GM19397 (cell line): ENCODE results near the gene MYRF.

ENCODE experiments used
- ATAC-seq: cut with Tn5 transposase; IDR thresholded peaks from one replicate; pipeline ENCODE4 v1.9.1; 2021; ENCODE audit warnings: mild to moderate bottlenecking, moderate library complexity; ENCODE audit not compliant: unreplicated experiment

MYRF gene

DNA sequence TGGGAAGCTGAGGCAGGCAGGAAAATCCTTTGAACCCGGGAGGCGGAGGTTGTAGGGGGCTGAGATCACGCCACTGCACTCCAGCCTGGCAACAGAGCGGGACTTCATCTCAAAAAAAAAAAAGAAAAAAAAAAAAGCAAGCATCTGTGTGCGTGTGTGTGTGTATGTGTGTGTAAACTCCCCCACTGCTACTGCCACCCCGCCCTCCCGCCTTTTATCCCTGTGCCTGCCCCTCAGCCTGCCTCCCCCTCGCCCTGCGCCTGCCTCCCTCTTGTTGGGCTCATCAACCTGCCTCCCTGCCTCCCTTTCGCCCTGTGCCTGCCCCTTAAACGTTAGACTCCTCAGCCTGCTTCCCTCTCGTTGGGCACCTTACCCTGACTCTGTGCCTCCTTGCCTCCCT is 22.0 kb downstream of the MYRF start:
- ATAC-seq, result no peak

- ATAC-seq, result no peak
Measured at GRCh38 chr11:61775106-61775505, 22.7 kb downstream of the MYRF start.

GRCh38 chr11:61775606-61776554 is 23.4 kb downstream of the MYRF start:
- no peak for ATAC-seq

DNA sequence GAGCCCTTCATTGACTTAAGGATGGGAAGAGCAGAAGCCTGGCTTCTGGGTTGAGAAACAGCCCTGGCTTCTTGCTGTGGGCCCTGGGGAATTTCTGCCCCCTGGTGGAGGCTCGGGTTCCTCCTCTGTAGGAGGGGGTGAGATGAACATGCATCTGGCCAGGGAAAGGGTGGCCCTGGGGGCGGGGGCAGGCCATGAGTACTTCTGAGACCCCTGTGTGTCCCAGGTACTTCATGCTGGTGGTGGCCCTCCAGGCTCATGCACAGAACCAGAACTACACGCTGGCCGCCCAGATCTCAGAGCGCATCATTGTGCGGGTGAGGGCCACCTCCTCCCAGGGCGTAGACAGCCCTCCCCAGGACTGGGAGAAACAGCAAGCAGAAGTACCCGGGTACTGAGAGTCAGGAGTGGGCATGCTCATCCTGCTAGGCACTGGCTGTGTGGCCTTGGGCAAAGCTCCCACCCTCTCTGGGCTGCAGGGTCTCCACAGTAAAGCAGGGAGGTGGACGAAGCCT is 24.2 kb downstream of the MYRF start:
- ATAC-seq, result no peak

DNA sequence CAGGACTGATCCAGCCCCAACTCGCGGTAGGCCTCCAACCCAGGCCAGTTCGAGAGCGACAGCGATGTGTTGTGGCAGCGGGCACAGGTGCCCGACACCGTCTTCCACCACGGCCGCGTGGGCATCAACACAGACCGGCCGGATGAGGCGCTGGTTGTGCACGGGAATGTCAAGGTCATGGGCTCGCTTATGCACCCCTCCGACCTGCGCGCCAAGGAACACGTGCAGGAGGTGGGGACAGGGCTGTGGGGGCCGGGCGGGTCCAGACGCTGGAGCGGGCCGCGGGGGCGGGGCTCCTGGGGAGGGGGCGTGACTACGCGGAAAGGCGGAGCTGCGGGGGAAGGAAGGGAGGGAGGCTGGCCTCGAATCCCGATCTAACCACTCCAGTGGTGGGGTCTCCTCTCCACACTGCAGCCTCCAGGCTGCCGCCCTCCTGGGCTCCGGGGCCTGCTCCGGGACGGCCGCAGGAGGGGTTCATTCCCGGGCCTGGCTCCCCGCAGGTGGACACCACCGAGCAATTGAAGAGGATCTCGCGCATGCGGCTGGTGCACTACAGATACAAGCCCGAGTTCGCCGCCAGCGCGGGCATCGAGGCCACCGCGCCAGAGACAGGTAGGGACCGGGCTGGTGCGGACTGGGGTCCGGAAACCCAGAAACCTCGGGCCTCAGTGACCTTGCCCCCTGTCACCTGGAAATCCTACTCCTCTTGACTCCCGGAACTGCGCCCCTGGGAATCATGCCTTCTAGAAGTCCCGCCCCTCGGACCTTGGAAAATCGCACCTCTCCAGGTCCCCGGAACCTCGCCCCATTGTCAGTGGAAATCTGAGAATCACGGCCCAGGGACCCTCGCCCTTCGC is 25.0 kb downstream of the MYRF start:
- no peak for ATAC-seq

DNA sequence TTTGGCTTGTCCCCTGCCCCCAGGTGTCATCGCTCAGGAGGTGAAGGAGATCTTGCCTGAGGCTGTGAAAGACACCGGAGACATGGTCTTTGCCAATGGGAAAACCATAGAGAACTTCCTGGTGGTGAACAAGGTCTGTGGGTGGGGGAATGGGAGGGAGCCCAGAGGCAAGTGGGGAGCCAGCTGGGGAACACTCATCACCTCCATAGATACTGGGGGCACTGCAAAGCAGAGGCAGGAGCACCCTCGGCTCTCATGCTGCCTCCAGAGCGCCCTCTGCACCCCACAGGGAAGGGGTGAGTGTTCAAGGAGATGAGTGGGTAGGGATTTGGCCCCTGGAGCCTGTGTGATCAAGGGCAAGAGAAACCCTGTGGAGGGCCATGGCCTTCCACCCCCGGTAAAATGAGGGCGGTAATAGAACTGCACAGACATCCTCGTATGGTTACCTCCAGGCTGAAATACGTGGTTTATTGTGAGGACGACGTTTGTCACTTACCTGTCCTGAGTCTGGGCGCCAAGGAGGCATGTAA is 26.0 kb downstream of the MYRF start:
- no peak for ATAC-seq

GRCh38 chr11:61778920-61779650 is 26.6 kb downstream of the MYRF start:
- no peak for ATAC-seq

- no peak for ATAC-seq
Measured at GRCh38 chr11:61779666-61780525, 27.5 kb downstream of the MYRF start.

DNA sequence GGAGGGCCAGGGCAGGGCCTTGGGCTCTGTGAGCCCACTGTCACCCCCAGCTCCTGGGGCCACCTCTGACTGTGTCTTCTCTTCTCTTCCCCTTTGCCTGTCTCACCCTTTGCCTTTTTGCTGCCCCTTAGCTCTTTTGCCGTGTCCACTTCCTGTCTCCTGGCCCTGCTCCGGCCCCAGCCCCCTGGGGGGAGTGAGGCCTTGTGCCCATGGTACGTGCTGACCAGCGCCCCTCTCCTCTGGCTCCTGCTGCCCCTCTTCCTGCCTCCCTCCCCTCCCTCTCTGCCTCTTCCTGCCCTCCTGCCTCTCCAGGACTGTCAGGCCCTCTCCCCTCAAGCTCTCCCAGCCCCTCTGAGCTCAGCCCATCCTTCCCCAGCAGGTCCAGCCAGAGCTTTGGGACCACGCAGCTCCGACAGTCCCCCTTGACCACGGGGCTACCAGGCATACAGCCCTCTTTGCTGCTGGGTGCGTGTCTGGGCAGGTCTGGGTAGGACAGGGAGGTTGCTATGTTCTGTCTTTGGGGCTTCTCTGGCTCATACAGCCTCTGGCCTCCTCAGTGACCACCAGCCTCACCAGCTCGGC is 28.2 kb downstream of the MYRF start:
- ATAC-seq, result no peak

GRCh38 chr11:61781585-61781984 is 29.1 kb downstream of the MYRF start:
- ATAC-seq, result no peak

DNA sequence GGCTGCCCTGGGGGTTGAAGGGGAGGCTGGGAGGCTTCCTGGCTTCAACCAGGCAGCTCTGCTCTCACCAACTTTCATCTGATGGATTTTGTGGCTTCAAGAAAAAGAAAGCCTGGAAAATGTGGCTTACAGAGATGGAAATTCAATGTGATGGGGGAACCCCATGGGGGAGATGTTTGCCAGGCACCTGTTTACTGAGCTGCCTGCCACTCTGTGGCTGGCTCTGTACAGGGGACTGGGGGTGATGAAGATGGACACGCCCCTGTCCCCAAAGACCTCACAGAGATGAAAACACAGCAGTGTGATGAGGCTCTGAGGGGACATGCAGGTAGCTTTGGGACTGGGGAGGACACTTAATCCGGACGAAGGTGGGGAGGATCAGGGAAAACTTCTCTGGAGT is 29.9 kb downstream of the MYRF start:
- no peak for ATAC-seq

GRCh38 chr11:61782841-61783240 is 30.4 kb downstream of the MYRF start:
- ATAC-seq, result no peak

DNA sequence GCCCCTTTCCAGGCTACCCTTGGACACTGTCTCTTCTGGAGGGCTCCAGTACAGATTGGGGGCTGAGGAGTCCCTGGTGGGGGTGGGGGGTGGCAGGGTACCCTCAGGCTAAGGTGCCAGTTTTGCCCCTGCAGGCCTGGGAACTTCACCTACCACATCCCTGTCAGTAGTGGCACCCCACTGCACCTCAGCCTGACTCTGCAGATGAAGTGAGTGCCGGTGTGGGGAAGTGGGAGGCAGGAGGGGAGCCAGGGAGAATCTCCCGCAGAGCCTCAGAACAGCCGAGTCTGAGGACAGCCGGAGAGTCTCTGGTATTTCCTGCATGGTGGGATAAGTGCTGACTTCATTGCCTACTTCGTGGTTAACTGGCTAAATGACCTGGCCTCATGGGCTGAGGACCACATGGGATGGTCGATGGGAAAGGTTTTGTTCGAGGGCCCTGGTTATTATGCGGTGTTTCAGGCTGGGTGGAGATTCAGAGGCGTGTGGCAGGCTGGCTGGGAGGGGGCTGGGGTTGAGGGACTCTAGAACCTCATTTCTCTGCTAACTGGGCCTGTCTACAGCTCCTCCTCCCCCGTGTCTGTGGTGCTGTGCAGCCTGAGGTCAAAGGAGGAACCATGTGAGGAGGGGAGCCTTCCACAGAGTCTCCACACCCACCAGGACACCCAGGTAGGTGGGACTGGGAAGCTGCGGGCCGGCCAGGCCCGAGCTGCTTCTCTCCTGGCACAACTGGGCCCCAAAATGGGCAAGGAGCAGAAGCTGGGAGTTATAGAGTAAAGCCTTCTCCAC is 31.5 kb downstream of the MYRF start:
- ATAC-seq, result no peak

DNA sequence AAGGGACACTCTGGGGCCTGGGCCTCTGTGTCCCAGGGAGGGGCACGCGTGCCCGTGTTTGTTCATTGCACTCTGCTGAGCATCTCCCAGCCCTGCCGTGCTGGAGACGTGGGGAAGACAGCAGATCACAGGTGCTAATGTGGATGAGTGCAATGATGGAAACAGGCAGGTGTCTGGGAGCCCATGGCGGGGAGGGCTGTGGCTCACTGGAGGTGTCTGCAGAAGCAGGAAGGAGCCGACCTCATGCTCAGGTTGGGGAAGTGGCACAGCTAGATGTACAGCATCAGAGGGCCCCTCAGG is 32.0 kb downstream of the MYRF start:
- no peak for ATAC-seq

GRCh38 chr11:61785837-61786402 is 33.5 kb downstream of the MYRF start:
- ATAC-seq, result no peak

DNA sequence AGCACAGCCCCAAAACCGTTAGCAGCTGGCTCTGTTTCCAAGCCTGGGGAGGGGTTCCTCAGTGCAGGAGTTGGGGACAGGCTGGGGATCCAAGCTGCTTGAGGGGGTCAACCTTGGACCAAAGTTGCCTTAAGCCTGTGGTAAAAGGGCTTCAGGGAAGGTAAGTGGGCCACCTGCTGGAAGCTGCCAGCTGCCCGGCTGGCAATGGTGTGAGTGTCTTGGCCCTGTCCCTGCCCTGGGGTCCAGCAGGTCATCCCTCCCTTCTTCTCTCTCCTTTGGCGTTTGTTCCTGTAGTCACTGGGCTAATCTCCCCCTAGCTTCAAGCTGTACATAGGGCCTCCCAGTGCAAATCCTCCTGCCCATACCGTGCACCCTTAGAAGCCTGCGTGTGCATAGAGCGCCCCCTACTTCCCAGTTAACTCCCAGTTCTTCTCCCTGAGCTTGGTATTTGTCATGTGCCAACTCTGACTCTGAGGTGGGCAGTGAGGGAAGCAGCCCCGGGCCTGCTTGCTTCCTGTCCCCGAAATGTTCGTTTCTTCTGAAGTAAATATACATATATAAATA is 35.6 kb downstream of the MYRF start:
- no peak for ATAC-seq

DNA sequence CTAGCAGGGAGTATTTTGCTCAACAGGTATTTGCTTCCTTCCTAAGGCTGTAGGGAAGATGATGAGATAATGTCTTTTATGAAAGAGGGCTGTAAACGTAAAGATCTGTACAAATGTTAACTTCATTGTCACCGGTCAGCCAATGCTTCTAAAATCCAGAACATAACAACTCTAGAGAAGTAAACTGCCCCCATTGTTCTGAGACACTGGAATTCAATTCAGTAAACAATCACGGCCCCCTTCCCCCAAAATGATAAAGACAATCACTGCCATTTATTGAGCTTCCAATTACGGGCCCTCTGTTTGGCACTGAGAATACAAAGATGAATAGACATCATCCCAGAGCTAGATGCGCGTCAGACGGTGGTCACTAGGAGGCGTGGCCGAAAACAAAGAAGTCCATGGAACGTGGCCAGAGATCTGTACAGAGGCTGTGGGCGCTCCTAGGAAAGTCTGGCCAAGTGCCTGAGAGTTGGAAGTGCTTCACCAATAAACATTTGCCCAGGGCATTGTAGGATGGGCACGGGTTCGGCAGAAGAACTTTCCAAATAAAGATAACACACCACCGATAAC is 39.4 kb downstream of the MYRF start:
- ATAC-seq, result peak; percentile 7
